ENCODE results near the gene FMN1.

The FMN1 gene

GRCh38 chr15:33194704-33195670 is at the start of gene FMN1:
TSS of gene FMN1 (minus strand) at chr15:33194714. CDS start at chr15:33154914, 39,800 bp downstream.
- peak; percentile 93 for DNase-seq (ENCODE audit: low spot score)

- DNase-seq (ENCODE audit: low spot score), result no peak
These were observed 49.4 kb upstream of the FMN1 start for GRCh38 chr15:33243869-33244268.

DNA sequence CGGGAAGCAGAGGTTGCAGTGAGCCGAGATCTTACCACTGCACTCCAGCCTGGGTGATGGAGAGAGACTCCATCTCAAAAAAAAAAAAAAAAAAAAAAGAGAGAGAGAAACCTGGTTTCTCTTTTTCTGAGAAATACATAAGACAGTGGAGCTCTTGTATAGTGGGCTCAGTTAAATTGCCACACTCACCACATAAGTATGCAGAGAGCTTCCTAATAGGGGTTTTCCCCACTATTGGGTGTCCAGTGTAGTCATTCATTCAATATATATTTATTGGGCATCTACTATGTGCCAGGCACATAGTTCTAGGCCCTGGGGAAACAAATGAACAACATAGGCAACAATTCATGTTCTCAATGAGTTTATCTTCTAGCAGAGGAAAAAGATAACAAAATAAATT is 48.9 kb upstream of the FMN1 start:
- no peak for DNase-seq (ENCODE audit: low spot score)

GRCh38 chr15:33242669-33243191 is 48.2 kb upstream of the FMN1 start:
- peak; percentile 9 for DNase-seq (ENCODE audit: low spot score)

DNA sequence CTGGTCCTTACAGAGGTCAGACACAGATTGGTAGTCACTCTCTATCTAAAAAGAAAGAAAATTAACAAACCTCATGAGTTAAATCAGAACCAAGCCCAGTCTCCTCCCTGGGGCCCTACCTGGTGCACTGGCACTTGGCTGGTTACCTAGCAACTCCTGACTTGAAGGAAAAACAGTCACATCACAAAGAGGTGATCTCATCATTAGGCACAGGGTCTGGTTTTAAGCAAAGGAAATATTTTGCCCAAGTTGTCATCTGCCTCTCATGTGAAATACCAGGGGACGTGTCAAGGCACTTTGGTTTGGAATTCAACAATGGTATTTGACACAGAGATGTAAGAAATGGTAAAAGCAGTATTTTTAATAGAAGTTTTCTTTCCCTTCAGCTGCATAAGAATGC is 47.7 kb upstream of the FMN1 start:
- DNase-seq (ENCODE audit: low spot score), result no peak

DNA sequence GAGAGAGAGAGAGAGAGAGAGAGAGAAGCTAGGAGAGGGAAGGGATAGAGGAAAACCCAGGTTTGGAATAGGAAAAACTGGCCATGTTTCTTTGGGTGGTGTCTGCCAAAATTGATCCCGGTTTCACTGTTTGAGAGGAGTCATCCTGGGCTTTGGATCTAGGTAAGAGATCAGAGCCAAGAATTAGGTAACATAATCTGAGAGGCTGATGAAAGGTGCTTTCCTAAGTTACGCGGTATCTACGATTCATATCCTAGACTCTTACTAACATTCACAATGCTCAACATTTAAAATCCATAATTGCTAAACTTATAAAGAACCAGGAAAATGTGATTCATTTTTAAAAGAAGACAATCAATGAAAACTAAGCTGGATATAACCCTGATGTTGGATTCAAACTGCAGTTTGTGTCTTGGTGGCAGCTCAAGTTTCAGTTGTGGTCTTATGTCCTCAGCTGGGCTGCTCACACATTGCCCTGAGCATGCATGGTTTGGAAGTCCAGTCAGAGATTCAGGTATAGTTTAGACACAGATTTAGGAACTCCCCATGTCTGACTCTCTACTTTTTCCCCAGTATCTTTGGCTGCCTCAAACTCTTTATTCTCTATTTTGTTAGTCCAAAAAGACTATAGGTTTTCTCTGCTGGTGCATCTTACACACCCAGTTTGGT is 42.5 kb upstream of the FMN1 start:
- DNase-seq (ENCODE audit: low spot score), result no peak

- peak; percentile 29 for DNase-seq (ENCODE audit: low spot score)
These were observed 39.5 kb upstream of the FMN1 start for GRCh38 chr15:33234020-33234461.

GRCh38 chr15:33226559-33227181 is 32.2 kb upstream of the FMN1 start:
- peak; percentile 11 for DNase-seq (ENCODE audit: low spot score)

- DNase-seq (ENCODE audit: low spot score), result no peak
These were observed 23.6 kb upstream of the FMN1 start for GRCh38 chr15:33218071-33218491.

DNA sequence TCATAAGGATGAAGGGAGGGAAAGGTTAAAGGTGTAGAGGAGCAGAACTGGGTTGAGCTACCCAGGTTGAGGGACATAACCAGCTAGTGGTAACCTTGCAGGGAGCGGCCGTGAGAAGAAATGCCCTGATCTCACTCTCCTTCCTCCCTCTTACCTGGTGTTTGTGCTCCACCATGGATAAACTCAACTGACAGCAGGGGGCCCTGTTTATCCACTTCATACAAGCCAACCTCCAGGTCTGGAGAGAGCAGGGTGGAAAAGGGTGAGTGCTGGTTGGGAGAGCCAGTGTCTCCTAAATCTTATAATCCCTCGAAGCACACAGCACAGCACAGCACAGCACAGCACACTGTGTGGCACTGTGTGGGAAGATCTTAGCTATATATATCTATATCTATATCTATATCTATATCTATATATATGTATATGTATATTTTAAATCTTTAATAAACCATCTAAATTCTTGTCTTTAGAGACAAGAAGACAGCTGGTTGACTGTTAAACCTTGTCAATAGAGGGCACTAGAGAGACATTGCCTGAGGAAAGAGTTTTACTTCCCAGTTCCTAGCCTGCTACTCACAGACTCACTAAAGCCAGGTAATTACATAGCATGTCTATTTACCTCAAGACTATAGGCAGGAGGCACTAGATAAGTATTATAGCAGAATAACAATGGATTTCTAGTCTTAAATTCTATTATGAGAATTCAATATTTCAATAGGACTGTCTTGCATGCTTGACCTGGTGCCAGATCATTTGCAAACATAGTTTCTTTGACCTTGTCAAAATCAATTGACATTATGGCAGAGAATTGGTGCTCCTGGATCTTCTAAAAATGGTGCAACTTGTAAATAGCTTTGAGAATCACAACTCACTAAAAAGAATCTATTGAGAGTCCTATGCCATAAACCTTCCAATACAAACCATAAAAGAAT is 21.7 kb upstream of the FMN1 start:
- no peak for DNase-seq (ENCODE audit: low spot score)

DNA sequence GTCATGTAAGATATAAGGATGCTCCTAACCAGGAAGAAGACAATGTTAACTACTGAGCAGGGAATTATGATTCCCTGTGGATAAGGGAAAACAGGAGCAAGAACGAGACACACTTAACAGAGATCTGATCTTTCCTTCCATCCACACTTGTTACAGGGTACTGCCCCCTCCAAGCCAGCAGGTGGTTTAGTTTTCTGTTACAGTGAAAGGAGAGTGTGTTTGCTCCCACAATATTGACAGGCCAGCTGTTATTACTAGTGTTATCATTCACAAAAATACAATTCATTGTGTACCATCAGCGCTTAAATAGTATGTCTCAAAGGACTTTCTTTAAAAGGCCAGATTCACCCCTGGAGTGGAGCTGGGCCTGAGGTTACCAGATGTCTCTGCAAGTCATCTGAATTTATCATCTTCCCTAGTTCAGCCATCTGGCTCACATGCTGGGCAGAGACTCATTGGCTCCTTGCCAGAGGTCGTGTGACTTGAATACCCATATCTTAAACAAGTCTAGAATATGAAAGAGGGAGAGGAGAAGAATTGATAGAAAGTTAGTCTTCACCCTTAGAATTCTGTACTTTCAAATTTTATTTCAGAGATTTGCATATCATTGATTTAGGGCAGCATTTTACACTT is 16.8 kb upstream of the FMN1 start:
- no peak for DNase-seq (ENCODE audit: low spot score)

DNA sequence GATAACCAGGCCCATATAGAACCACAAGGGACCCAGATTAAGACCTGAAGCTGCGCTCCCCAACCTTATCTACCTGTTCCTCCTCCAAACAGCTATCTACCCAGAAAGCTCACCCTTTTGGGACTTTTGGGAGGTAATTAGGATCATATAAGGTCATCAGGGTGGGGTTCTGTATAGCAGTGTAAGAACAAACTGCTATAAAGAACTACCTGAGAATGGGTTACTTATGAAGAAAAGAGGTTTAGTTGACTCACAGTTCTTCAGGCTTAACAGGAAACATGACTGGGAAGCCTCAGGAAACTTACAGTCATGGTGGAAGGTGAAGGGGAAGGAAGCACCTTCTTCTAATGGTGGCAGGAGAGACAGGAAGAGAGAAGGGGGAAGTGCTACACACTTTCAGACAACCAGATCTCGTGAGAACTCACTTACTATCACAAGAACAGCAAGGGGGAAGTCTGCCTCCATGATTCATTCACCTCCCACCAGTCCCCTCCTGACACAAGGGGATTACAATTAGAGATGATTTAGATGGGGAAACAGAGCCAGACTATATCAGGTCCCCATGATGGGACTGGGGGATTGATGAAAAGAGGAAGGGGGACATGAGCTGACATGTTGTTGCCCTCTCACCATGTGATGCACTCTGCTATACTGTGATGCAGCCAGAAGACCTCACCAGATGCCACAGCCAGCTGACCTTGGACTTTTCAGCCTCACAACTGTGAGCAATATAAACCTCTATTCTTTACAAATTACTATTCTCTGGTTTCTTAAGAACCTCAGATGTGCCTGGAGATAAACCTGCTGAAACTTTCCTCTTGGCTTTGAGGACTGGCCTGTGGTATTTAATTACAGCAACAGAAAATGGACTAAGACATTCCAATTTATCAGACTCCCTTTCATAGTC is 15.3 kb upstream of the FMN1 start:
- DNase-seq (ENCODE audit: low spot score), result no peak

DNA sequence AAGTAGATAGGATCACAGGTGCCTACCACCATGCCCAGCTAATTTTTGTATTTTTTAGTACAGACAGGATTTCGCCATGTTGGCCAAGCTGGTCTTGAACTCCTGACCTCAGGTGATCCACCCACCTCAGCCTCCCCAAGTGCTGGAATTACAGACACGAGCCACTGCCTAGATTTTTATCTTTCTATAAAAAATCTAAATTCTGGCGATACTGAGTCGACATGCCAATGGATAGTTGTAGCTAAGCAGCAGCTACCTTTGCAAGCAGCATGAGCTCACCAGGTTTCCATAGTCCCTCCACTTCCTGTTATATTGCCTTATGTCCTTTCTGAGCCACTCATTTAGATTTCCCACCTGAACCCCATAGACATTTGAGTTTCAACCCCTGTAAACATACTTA is 13.1 kb upstream of the FMN1 start:
- no peak for DNase-seq (ENCODE audit: low spot score)

DNA sequence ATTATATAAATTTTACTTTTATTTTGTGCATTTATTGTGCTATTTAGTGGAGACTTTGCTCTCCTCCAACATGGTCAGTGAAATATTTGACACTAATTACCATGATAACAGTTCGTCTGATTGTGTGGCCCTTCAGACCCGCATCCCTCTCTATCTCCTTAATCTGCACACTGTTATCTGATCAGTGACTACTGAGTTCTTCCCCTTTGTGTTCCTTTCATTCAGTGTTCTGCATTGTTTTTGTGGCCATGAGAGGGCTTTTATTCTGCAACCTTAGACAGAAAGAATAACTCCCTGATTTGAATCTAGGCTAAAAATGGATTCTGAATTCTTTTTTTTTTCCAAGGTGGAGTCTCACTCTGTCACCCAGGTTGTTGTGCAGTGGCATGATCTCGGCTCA is 11.9 kb upstream of the FMN1 start:
- no peak for DNase-seq (ENCODE audit: low spot score)

DNA sequence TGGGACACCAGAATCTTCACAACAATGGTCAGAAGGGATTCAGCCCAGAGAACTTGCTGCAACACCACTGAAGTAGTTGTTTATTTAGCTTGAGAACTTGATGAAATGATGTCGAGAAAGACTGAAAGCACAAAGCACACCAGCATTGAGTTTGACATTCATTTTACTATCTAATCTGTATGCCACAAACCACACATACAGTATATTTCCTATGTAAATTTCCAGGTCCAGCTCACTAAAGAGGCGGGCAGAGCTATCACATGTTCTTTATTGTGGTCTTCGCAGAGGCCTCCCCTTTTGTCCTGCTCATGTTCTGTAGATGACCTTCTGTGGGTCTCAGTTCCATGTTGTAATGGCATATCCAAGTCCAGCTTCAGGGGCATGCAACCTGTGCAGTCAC is 10.4 kb upstream of the FMN1 start:
- DNase-seq (ENCODE audit: low spot score), result no peak

DNA sequence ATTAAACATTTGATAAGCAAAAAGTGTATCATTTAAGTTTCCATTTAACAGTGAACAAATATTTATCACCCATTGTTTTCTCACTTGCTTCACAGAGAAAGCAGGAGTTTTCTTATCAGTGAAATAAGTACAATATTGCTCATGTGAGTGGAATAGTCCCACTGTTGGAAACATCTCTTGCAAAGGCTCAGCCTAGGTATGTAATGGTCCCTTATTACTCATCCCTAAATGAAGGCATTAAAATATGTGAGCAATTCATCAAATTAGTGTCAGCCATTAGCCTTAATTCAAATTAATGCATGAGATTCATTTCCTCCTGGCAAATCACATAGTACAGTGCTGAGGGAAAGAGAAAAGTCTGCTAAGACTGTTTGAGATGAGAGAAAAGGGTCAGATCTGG is 9.6 kb upstream of the FMN1 start:
- no peak for DNase-seq (ENCODE audit: low spot score)

- DNase-seq (ENCODE audit: low spot score), result peak; percentile 23
These were observed 7.1 kb upstream of the FMN1 start for GRCh38 chr15:33201491-33202231.

DNA sequence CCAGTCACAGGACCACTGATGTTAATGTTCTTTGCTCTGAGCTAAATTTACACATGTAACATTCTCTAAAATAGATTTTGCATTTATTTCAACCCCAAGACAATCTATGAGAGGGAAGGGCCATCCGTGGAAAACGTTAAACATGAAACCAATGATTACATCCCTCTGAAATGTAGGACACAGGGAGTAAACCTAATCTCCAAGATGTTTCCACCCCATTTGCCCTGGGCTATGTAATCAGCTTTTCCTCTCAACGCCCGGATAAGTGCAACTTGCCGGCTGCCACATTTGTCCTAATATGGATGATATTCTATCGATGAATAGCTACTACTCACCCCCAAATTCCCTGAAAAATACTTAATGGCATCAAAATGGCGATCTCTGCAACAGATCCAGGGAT is 6.4 kb upstream of the FMN1 start:
- DNase-seq (ENCODE audit: low spot score), result no peak

GRCh38 chr15:33200444-33200843 is 5.9 kb upstream of the FMN1 start:
- DNase-seq (ENCODE audit: low spot score), result no peak
